T-helper 9 cell (primary cell): ENCODE results near the gene SPTA1.
"Not testable (repeated sequence)": the region's sequence is repeated elsewhere in the genome, so short reads cannot be mapped to it uniquely, and the experiment has no call there.

Source experiments
- DNase-seq: peaks from one replicate; pipeline ENCODE4 v3.0.0-alpha.2; 2020
- total RNA-seq, 2 donors: gene quantifications; one replicate each; lab custom pipeline; 2026; lab: John Stamatoyannopoulos, UW

SPTA1 gene
- total RNA-seq: 0 to 0.07 reads per million in 2 donors

DNA sequence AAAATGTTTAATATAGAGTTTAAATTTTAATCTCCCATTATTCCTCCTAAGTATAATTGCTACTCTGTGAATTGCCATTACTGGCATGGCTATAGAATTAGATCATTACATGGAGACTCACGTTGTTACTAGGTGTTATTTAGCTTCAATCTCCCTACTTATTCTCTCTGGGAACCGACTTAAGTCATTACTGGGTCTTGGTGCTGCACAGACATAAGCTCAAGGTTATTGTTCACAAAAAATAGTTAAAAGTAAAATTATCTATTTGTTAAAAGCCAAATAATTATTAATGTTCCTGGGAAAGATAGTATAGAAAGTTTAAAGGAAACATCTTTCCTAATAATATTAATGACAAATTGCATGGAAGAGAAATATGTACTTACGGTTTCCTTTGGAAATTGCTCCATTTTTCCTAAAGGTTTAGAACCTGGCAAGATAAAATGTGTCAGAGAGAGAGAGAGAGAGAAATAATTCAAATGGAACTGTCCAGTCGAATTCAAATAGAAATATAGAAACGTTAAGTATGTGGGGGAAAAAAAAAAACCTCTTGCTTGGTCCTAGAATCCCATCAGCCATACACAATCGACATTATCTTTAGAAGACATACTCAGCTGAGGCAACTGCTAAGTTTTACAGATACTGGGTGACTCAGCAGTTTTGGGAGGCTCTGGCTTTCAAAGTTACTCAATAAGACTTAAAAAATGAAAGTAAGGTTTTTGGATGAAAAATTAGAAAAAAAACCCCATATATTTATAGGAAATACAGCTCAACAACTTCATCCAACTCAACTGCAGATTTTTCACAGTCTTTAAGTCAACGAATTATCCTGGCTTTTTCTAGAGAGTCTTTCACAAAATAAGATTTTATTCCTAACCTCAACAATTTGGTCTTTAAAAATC, at the start of gene SPTA1:
Gene SPTA1, minus strand, starts transcription at position 605 of the 899 bp plus-strand sequence. Its CDS starts 198 bp downstream, at position 407.
- no peak for DNase-seq

DNA sequence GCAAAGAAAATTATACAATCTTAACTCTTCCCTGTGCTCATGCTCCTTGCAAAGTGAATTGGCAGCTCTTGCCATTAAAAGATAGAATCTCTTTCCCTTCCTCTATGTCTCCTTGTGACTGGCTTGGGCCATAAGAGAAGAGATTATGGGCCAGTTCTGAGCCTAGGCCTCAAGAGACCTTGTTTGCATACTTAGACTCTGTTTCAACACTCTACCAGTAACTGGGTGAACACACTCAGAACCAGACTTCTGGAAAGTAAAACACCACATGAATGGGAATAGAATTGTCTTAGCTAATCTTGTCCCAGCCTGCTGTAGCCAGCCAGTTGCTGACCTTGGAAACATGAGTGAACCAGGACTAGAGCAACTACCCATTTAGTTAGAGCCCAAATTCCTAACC, 49.3 kb upstream of the SPTA1 start:
- no peak for DNase-seq

DNA sequence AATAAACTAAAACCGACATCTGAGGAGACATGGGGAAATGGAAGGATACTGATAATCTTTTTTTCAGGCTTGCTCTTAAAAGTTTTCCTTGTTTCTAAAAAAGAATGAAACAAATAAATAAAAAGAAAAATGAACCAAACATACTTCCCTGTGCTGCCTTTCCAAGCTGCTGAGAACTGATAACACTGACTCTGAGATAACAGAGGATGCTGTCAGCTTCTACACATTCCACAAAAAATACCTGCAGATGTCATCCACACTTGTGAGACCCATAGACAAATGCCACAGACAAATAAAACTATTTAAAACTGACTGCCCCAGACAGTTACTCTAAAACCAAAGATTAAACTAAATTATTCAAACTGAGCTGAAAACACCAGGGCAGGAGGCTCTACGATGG, 46.0 kb upstream of the SPTA1 start:
- DNase-seq: no peak

DNA sequence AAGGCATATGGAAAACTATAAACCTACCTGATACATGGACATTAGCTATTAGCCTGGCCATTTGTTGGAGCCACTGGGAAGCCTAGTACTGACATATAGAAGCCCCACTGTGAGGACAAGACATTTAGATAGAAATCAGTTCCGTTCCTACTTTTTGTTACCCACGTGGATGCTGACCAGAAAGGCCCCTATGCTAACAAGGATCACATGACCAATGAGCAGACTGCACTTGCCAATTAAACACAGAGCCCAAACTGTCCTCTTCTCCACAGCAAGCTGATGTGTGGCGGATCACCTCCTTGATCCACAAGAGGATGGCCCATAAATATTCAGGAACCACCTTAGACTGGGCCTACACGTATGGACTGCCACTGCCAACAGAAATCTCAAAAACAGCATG, 45.2 kb upstream of the SPTA1 start:
- no peak for DNase-seq

DNA sequence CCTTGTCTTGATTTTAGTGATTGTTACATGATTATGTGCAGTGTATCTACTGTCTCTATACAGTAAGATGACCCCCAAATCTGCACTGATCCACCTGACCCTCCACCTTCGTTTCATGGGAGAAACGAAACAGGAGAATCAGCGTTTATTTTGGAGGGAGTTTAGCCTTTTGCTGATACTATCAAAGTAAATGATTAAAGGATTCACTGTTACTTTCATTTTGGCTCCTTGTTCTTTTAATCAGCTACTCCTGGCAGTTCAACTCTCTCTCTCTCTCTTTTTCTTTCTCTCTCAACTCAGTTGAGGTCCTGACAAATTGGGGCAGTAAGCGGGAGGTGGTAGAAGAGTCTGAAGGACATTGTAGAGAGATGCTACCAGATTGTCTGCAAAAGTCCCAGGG, 43.9 kb upstream of the SPTA1 start:
- no peak for DNase-seq

DNA sequence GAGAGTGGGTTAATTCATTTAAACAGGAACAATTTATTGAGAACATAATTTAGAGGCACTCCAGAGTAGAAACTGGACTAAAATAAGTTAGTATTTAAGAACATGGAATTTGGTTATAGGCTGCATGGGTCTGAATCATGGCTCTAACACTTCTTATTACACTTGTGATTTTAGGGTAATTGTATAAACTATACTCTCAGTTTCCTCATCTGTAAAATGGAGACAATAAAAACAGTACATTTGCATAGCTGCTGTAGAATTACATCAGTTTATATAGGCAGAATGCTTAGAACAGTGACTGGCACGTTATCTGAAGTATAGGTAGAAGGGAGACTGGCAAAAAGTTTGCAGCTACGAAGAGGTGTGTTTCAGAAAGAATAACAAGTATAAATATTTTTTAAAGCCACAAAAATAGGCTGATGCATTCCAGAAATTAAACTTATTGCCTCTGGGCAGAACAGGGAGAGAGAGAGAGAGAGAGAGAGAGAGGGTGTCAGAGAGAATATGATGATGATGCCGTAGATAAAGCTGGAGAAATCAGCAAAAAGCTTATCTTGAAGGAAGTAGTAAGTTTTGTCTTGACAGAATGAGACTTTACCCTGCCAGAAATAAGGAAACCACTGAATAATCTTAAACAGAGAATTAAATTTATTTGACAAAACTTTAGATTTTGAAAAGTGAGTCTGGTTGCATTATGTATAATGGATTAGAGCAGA, 42.2 kb upstream of the SPTA1 start:
- DNase-seq: no peak

DNA sequence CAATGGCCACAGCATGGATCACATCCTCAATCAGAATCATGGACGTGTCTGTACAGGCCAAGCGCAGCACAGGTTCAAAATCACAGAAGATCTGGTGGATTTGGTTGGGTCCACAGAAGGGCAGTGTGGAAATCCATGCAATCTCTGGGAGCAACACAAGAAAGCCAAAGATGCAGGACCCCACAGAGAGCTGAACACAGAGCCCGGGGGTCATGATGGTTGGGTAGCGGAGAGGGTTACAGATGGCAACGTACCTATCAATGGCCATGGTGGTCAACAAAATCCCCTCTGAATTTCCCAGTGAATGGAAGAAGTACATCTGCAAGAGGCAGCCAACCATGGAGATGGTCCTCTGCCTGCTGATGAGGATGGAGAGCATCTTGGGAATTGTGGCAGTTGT, 37.9 kb upstream of the SPTA1 start:
- DNase-seq: no peak

DNA sequence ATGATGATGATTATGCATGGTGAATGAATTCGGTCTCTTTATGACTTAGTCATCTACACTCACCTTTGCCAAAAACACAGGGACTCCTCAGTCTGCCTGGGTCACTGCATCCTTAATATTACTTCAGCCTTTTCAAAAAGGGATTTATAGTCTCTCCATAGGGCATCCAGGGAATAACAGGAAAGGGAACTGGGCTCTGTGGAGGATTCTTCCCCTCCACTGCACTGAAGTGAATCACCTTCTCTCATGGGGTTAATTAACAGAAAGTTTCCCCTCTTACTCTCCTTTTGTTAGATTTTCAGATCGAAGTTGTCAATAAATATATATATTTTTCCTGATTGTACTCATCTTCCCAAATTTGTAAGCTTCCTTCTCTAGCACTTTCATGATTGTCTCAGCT, 34.1 kb upstream of the SPTA1 start, which contains the start of gene OR6K3:
Gene OR6K3, minus strand, starts transcription at position 101 of the 400 bp plus-strand sequence. CDS start 2,605 bp downstream, outside the sequence.
- DNase-seq: no peak

DNA sequence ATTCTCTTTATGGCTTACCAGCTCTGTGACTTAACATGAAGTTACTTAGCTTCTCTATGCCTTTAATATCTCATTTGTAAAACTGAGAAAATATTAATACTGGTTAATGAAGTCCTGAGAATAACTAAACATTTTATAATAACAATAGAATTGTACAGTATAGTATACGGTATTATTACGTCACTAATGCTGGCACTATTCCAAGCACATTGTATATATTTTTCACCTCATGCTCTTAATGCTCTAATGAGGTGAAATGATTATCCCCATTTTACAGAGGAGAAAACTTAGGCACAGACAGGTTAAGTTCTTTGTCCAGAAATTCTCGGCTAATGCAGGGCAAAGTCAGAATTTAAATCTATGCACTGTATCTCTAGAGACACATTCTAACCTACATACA, 33.1 kb upstream of the SPTA1 start:
- DNase-seq: no peak

DNA sequence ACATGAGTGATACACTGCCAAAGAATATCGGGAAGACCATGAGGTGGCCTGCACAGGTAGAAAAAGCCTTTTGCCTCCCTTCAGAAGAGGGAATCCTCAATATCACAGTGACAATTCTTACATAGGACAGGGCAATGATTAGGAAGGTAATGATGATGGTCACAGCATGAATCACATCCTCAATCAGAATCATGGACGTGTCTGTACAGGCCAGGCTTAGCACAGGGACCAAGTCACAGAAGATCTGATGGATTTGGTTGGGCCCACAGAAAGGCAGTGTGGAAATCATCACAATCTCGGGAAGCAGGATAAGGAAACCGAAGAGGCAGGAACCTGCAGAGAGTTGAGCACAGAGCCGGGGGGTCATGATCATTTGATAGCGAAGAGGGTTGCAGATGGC, 30.8 kb upstream of the SPTA1 start:
- DNase-seq: no peak

DNA sequence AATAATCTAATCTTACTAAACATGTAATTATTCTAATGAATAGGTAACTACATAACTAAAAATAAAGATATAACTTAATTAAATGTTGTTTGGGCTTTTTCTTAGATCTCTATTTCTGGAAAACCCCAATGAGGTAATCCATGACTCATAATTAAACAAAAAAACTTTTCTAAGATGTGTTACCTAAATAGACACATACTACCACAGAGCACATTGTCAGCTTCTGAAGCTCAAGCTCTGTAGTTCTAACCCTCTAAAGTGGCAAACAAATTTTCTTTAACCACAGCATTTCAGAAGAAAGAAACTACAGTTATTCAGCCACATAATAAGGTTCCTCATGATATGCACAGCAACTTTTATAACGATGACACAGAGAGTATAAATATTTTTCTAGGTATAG, 29.8 kb upstream of the SPTA1 start:
- no peak for DNase-seq

DNA sequence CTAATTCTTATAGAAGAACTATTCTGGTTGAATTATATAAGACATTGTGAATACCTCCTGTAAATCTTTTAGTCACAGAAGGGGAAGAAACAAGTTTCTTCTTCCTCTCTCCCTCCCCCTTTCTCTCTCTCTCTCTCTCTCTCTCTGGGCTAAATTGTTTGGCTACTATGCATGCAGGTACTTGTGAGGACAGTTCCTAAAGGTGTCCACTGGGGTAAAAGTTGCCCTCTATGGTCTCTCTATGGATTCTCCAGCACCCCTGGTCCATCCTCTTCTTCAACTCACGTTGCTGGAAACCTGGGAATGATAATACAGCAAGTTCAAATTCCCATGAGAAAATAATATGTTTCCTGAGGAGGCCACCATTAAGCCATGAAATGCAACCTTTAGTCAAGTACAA, 28.2 kb upstream of the SPTA1 start:
- DNase-seq: no peak

DNA sequence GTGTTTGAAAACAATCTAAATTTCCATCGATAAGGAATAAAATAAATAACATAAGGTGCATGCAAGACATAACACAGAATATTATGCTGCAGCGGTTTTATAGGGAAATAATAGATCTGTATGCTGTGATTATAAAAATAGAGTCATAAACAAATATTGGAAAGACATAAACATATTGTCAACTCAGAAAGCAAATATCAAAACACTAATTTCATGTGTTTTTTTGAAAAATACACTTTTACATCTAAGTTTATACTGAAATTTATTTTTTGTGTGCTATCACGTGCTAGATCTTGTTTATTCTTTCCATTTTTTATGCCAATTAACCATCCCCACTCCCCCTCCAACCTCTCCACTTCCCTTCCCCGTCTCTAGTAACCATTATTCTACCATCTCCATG, 24.6 kb upstream of the SPTA1 start:
- DNase-seq: no peak

DNA sequence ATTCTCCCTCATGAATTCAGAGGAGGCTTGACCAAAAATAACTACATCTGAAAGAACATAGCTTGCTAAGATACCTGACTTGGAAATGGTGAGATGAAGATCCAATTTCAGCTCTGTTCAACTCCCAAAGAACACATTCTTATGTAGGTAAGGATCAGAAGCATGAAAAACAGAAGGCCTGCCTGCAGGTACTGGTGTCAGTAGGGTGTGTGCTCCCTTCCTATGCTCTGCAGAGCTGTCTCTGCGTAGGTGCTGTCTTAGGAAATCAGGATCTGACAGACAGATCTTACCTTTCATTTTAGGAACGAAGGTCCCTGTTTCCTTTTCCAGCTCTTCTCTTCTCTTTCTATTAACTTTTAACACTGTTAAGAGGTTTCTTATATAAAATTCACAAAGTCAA, 19.6 kb upstream of the SPTA1 start:
- DNase-seq: no peak

DNA sequence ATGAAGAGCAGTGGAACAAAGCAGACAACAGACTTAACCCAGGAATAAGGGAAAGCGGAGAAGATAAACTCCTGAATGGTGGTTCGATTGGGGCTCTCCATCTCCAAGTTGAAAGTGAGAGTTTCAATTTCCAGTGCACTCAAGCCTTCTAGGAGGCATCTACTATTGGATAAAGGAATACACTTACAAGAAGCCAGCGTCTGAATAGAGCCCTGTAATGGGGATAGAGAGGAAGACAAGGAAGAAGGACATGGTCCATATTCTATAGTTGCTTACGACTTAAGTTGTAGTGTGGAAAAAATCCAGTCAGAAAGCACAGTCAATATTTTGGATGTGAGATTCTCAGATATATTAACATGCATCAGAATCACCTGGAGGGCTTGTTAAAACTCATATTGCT, 14.0 kb upstream of the SPTA1 start, which contains the start of gene OR6K2:
Gene OR6K2, minus strand, starts transcription at position 101 of the 400 bp plus-strand sequence. Its CDS starts 0 bp downstream, at position 101.
- DNase-seq: no peak

DNA sequence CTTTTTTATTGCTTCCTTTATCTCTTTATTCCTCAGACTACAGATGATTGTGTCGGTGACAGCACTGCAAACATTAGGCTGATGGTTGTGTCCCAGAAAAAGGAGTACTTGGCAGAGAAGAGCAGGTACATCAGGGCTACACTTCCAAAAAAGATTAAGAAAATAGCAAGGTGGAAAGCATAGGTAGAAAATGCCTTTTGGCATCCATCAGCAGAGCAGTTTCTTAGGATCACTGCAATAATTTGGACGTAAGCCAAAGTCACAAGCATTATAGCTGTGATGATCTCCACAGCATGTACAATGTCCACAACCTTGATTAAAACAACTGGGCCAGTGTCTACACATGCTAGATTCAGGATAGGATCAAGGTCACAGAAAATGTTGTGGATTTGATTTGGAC, 8.1 kb upstream of the SPTA1 start:
- no peak for DNase-seq

DNA sequence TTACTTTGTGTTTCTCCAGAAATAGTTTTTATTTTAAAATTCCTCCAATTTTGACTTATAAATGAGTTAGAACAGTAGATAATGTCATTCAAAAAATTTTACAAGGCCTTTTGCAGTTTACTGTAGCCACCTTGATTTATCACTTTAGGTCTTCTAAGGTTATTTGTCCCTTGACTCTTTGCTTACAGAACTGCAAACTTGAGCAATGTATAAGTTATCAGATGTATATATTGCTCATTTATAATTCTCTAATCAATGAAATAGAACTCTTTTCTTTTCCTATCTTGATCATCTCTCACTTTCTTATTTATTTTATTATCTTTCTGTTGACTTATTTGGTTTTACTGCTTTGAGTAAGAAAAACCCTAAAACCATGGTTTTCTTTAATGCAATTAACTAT, 5.8 kb upstream of the SPTA1 start:
- no peak for DNase-seq

DNA sequence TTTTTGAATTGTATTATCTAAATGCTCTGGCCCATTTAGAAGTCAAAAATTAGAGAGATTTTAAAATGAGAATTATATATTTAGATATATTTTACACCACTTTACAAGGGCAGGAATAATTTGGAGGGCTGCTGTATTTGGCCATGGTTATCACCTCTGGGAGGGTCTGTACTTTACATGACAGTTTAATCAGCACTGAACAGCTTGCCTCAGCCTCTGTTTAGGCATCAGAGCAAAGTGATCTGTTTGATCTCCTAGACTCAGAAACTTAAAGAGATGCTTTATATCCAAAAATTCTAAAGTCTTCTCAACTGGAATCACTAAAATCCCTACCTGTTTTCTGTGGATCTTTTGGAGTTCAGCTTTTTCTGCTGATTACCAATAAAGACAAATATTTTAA, 5.4 kb upstream of the SPTA1 start:
- DNase-seq: no peak

DNA sequence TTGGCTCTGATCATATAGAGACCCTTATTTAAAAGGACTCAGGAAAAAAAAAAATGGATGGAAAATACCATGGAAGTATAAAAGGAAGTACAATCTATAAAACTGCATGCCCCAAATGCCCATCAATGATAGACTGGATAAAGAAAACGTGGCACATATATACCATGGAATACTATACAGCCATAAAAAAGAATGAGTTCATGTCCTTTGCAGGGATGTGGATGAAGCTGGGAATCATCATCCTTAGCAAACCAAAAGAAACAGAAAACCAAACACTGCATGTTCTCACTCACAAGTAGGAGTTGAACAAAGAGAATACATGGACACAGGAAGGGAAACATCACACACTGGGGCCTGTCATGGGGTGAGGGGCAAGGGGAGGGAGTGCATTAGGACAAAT, 4.6 kb upstream of the SPTA1 start:
- DNase-seq: not testable (repeated sequence)

DNA sequence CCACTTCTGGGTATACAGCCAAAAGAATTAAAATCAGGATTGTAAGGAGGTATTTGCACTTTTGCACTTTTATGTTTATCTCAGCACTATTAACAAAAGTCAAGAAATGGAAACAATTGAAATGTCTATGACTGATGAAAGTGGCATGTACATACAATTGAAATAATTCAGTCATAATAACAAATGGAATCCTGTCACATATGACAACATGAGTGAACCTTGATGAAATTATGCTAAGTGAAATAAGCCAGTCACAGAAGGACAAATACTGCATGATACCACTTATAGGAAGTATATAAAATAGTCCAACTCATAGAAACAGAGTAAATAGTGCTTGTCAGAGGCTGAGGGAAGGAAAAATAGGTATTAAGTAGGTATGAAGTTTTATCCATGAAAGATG, 3.4 kb upstream of the SPTA1 start:
- DNase-seq: no peak

DNA sequence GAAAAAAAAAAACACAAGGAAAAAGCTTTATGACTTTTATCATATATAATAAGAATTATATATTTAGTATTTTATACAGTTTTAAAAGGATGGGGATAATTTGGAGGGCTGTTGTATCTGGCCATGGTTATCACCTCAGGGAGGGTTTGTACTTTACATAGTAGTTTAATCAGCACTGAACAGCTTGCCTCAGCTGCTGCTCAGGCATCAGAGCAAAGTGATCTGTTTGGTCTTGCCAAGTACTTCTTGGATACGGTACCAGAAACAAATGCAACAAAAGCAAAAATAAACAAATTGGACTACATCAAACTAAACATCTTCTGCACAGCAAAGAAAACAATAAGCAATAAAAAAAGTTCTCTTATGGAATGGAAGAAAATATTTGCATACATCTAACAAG, 2.6 kb upstream of the SPTA1 start:
- no peak for DNase-seq

DNA sequence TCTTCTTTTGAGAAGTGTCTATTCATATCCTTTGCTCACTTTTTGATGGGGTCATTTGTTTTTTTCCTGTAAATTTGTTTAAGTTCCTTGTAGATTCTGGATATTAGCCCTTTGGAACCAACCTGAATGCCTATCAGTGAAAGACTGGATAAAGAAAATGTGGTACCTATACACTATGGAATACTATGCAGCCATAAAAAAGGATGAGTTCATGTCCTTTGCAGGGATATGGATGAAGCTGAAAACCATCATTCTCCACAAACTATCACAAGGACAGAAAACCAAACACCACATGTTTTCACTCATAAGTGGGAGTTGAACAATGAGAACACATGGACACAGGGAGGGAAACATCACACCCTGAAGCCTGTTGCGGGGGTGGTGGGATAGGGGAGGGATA, 1.8 kb upstream of the SPTA1 start:
- not testable (repeated sequence) for DNase-seq

DNA sequence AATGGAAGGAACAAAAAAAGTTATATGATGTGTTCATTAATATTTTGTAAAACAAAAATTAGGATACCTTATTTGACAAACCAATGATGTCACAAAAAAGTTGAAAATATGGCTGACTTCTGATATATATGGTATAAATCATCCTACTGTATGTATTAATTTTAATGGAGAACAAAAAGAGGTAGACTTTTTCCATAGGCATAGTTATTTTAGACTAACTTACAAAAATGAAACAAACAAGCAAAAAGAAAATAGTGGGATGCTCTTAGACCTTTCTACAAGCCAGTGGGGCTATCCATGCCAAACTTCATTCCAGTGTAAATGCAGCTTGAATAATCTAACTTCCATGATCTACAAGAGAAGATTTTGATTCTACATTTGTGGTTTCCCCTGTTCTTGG, 522 bp upstream of the SPTA1 start:
- no peak for DNase-seq

DNA sequence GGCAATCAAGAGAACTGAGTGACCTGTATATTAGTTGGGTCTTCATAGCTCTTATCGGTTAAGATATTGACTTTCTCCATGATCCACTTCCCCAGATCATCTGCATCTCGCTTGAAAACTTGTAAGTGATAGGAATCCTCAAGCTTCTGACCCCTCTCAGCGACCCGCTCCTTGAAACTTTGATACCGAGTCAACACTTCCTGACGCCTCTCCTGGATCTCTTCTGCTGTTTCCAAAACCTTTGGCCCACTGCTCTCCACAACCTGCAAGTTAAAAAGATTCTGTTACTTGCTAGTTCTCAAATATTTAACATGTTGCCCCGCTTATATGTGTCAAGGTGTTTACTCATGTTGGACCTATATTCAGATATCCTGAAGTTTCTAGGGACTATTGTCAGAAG, 1.4 kb downstream of the SPTA1 start:
- no peak for DNase-seq
